GM10847 (cell line): Measurements from ENCODE around the gene HID1.

Experiments
- POLR2A ChIP-seq: IDR thresholded peaks from 2 replicates; pipeline ENCODE4 v1.6.1; 2011; ENCODE audit not compliant: insufficient read length; ENCODE audit errors: extremely low read depth

HID1 gene

DNA sequence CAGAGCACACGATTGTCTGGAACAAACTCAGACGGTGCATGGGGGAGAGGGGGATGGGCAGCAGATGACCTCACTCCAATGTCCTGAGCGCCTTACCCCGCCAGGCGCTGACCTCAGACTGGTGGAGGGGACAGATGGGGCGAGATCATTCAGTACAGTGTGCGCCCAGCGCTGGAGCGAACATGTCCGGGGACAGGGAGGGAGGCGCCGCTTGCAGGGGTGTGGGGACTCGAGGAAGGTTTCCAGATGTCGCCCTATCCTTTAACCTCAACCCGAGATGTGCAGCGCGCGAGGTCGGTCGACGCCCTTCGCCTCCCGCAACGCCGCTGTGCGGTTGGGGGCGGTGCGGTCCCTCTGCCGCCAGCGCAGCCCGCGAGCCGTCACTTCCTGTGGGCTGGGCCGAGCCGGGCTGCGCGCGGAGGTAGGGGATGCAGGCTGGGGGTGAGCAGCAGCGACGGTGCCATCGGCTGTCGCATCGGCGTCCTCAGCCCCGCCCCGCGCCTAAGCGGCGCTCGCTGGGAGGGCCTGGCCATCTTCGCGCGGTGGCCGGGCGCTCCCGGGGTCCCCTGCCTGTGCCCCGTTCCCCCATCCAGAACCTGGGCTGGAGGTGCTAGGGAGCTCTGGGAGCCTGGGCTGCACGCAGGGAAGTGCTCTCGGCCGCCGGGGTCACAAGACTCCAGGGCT is 9.6 kb upstream of the HID1 start:
- TF ChIP-seq POLR2A: no peak

- TF ChIP-seq POLR2A: no peak
Observed at GRCh38 chr17:74981318-74981978, 8.9 kb upstream of the HID1 start.

- no peak for TF ChIP-seq POLR2A
Observed at GRCh38 chr17:74979408-74980146, 7.0 kb upstream of the HID1 start.

- no peak for TF ChIP-seq POLR2A
Observed at GRCh38 chr17:74978240-74978639, 5.7 kb upstream of the HID1 start.

DNA sequence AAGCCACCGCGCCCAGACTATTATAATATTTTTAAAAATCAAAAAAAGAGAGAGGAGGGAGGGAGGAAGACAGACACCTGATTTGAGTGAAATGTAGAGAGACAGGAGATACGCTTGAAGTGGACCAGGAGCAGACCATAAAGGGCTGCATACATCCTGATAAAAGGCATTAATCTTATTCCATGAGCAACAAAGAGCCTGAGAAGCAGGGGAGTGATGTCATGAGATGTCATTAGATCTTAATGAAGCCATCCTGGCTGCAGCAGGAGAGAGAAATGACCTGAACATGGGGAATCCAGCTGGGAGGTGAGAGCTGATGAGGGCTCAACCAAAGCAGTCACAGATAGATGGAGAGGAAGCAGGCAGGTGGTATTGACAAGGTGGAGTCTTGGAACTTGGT is 5.2 kb upstream of the HID1 start:
- no peak for TF ChIP-seq POLR2A

- TF ChIP-seq POLR2A: no peak
Observed at GRCh38 chr17:74975943-74976342, 3.4 kb upstream of the HID1 start.

DNA sequence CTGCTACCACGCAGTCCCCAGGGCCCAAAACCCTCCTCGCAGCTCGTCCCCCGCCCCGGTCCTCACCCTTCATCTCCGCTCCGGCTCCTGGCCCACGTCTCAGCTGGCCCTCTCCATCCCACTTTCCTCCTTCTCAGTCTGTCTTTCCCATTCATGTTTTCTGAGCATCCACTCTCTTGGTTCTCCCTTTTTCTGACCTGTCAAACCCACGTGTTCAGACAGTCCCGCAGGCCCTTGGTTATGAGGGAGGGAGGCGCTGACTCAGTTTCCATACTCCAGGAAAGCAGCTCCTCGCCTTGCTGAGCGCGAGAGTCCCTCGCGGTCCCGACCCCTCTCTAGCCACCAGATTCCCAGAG is 392 bp upstream of the HID1 start:
- no peak for TF ChIP-seq POLR2A

GRCh38 chr17:74971842-74972106 is 785 bp downstream of the HID1 start:
- TF ChIP-seq POLR2A: no peak

DNA sequence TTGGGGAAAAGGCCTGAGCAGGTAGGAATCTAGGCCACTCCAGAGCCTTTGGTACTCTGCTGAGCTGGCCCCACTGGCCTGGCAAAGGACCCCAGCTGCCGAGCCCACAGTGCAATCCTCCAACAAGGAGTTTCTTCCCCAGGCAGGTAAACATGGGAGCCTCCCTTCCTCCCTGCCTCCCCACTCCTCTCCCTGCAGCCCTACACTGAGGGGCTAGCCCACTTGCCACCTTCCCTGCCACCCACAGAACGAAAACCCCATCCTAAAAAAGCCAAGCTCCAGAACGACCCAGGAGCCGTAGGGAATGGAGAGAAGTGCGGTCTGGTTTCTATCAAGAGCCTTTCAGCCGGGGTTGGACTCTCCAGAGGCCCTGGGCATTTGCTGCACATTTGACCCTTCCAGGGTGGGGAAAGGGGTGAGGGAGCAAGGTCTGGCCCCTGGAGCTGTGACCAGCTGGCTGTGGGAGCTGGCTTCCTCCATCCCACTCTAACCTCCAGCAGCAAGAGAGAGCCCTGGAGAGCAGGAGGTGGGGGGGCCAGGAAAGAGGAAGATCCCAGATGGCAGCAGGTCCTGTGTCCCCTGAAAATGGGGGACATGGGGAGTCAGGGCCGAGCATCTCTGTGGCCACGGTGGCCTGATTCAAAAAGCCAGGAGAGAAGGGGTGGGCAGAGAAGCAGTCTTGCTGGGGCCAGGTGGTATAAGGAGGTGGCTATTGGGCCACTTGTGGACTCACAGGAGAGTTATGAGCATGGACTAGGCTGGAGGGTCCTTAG is 1.3 kb downstream of the HID1 start:
- TF ChIP-seq POLR2A: no peak

GRCh38 chr17:74970395-74970794 is 2.2 kb downstream of the HID1 start:
- no peak for TF ChIP-seq POLR2A

GRCh38 chr17:74968361-74968780 is 4.2 kb downstream of the HID1 start:
- TF ChIP-seq POLR2A: no peak

DNA sequence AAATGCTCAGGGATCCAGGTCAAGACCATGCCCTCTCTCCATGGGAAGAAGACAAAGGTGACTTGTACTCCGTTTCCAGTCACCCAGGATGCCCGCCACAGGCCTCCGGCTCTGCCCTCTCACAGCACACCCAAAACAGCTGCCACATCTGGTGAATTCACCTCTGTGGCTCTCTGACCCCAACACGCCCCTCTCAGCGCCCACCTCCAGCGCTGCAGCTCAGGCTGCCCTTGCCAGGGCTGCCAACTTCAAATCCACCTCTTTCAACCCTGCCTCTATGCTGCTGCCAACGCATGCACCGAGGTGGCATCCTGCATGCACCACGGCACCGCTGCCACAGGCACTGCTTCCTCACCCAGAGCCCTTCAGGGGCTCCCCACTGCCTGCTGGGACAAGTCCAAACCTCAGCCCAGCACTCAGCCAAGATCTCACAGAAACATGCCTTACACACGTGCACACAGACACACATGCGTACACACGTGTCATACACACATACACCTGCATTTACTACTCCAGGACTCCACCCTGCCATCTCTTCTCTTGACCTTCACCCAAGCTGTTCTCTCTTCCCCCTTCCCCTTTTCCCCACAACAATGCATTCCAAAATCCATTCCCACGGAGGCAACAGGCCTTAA is 7.5 kb downstream of the HID1 start:
- no peak for TF ChIP-seq POLR2A

GRCh38 chr17:74964246-74964761 is 8.3 kb downstream of the HID1 start:
- no peak for TF ChIP-seq POLR2A

DNA sequence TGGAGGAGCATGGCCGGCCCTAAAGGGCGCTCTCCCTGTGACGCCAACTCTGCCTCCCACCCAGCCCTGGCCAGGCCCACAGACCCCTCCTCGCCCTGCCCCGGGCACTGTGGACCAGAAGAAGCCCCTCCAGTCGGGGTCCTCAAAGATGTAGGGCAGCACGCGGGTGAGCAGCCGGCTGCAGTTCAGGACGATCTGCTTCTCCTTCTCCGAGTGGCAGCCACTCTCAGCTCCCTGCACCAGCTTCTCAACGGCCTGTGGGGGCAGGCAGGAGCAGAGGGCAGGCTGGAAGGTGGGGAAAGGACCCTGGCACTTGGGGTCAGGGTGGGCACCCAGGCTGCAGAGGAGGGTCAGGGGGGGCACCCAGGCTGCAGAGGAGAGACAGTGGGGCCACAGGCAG is 8.9 kb downstream of the HID1 start:
- TF ChIP-seq POLR2A: no peak
